Peyer's patch (tissue), 4 donors: Measurements from ENCODE around the gene TLCD3B.

Source experiments
- CTCF ChIP-seq, 6 experiments: fragments of 450-650 bp in 4 of 6; fragments of 200-600 bp in 2 of 6; sonication (generic) in 1 of 6; IDR thresholded peaks; one replicate each; pipeline ENCODE4 v1.5.1; 2017 to 2019; ENCODE audit warnings: antibody characterized with exemption in 6 of 6, mild to moderate bottlenecking in 3 of 6, moderate library complexity in 1 of 6
- POLR2A ChIP-seq, 2 donors: fragments of 450-650 bp; IDR thresholded peaks; one replicate each; pipeline ENCODE4 v1.5.1; 2017; ENCODE audit warnings: antibody characterized with exemption in 2 of 2, mild to moderate bottlenecking in 2 of 2, moderate library complexity in 2 of 2

- no peak for TF ChIP-seq POLR2A (IDR thresholded peaks at IDR 0.05)
- TF ChIP-seq CTCF (IDR thresholded peaks at IDR 0.05): no peak
These were observed 7.5 kb downstream of the TLCD3B start for GRCh38 chr16:30023586-30023985.
